ENCODE data around the gene CNTNAP4.

CNTNAP4 gene

DNA sequence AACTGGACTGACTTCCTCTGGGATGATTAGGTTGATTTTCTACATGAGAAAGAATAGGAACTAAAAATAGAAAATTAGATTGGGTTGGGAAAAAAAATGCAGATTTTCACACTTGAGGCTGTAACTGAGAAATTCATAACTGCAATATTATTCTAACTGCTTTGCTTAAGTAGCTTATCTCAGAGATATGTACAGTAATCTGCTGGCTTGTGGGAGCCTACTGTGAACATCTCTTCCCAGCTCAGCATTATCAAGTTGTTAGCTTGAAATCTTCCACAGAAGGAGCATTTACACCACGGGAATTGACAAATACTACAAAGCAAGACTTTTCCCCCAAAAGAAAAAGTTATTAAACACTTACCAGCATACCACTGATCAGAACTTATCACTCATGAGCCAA lies 58.9 kb downstream of the CNTNAP4 start:
- TF ChIP-seq, protein P1, sequence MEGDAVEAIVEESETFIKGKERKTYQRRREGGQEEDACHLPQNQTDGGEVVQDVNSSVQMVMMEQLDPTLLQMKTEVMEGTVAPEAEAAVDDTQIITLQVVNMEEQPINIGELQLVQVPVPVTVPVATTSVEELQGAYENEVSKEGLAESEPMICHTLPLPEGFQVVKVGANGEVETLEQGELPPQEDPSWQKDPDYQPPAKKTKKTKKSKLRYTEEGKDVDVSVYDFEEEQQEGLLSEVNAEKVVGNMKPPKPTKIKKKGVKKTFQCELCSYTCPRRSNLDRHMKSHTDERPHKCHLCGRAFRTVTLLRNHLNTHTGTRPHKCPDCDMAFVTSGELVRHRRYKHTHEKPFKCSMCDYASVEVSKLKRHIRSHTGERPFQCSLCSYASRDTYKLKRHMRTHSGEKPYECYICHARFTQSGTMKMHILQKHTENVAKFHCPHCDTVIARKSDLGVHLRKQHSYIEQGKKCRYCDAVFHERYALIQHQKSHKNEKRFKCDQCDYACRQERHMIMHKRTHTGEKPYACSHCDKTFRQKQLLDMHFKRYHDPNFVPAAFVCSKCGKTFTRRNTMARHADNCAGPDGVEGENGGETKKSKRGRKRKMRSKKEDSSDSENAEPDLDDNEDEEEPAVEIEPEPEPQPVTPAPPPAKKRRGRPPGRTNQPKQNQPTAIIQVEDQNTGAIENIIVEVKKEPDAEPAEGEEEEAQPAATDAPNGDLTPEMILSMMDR (IDR thresholded peaks at IDR 0.05; ENCODE audit: borderline replicate concordance, insufficient read depth, low read depth, low read length), result no peak
- H3K4me3 ChIP-seq (ENCODE audit: low read depth, low read length), result no peak overlapping the region

DNA sequence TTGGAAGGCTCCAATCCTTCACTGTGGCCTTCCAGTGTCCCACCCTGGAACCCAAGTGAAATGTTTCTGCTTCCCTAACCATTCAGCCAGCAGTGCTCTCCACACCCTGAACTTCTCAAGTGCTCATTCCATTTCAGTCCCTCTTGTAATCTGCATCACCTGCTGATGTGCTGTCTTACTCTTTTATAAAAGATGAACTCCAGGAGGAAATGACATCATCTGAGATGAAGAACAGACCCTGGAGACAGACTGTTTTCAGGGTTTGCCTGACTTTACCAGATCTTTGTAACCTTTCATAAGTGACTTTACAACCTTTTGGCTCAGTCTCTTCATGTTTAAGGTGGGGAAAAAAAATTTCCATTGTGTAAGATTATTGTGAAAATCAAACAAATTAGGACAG lies 61.3 kb downstream of the CNTNAP4 start:
- no peak overlapping the region for H3K4me3 ChIP-seq (ENCODE audit: low read depth, low read length)
- TF ChIP-seq, protein P1 (IDR thresholded peaks at IDR 0.05; ENCODE audit: borderline replicate concordance, insufficient read depth, low read depth, low read length), result no peak

DNA sequence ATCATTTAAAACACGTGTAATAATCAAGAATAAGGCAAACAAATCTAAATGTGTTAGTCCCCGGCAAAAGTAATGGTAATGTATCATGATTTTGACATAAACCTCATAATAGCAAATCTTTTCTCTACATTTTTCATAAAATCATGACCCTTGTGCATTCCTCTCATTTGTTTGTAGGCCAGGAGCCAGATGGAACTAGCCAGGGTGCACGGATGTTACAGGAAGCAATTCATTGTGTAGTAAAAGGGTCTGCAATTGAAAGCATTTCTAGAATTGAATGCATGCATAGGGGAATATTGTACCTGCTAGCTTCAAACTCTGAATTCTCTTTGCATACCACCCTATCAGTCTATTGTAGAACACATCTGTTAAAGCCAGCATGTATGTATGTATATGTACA lies 66.6 kb downstream of the CNTNAP4 start:
- H3K4me3 ChIP-seq (ENCODE audit: low read depth, low read length), result no peak overlapping the region
- TF ChIP-seq, protein P1 (IDR thresholded peaks at IDR 0.05; ENCODE audit: borderline replicate concordance, insufficient read depth, low read depth, low read length), result no peak

DNA sequence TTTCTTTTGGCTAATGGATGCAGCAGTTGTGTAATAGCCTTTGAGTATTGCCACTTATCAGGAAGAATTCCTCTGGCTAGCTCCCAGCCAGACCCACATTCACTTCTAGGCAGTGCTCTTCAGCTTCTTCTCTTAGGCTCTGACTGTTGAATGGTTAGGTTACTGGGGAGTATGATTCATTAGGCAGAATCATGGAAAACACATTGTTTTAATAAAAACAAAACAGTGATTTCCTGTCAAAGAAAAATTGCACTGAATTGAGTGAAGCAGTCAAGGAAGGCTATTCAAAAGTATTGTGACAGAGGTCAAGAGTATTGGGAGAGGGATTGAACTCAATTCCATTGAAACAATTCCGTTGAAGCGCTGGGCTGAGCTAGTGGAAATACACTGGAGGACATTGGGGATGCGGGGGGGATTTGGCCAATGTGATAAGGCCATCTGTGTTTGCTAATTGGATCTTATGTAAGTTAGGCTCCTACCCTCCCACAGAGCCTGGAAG lies 68.0 kb downstream of the CNTNAP4 start:
- TF ChIP-seq, protein P1 (IDR thresholded peaks at IDR 0.05; ENCODE audit: borderline replicate concordance, insufficient read depth, low read depth, low read length), result no peak
- no peak overlapping the region for H3K4me3 ChIP-seq (ENCODE audit: low read depth, low read length)

DNA sequence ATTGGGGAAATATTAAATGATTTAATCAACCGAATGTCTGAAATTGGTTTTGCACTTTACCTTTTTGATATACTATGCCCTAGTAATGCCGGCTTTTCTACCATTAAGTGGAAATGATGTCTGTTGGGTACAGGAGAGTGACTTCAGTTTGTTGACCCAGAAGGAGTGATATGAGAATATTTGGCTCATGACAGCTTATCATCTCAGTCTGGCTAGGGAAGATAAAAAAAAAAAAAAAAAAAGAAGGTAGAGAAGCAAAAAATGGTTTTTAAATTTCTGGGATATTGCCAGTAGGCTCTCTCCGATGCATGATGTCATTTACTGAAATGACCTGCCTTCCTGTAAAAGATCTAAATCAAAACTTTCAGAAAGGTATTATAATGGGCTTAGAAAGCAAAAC lies 69.0 kb downstream of the CNTNAP4 start:
- TF ChIP-seq, protein P1 (IDR thresholded peaks at IDR 0.05; ENCODE audit: borderline replicate concordance, insufficient read depth, low read depth, low read length), result no peak
- no peak overlapping the region for H3K4me3 ChIP-seq (ENCODE audit: low read depth, low read length)

DNA sequence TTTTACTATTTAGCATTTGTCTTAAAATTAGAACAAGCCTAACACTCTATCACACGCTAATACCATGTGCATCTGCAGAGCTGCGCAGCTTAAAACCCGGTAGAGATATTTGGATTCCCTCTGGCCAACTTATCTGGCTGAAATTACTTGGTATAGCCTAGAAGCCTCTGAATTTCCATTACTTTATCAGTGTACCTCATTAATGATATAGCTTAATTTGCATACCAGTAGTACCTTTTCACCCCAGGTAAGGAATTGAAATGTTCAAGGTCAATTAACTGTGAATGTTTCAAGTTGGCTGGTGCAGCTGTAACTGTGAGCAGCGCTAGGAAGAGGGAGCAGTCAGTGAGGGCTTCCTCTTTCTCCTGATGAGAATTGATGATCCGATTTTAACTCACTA lies 74.2 kb downstream of the CNTNAP4 start:
- TF ChIP-seq, protein P1 (IDR thresholded peaks at IDR 0.05; ENCODE audit: borderline replicate concordance, insufficient read depth, low read depth, low read length), result no peak
- no peak overlapping the region for H3K4me3 ChIP-seq (ENCODE audit: low read depth, low read length)

DNA sequence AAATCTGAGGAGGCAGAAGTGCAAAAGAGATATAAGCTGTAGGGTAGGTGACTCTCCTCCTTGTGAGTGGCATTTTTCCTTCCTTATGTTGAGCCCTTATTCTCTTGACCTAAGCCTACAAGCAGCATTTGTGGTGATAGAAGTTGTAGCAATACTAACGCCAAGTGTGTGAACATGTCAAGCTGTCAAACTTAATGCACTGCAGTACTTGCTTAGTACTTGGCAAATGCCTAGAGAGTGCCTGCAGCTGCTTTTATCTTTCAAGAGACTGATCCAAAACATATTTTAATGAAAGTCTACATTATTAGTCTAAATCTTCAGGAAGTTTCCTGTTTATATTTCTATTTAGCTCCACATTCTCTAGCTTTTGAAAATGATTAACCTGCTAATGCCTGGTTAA lies 83.2 kb downstream of the CNTNAP4 start:
- TF ChIP-seq, protein P1 (IDR thresholded peaks at IDR 0.05; ENCODE audit: borderline replicate concordance, insufficient read depth, low read depth, low read length), result no peak
- no peak overlapping the region for H3K4me3 ChIP-seq (ENCODE audit: low read depth, low read length)

Data from GM12875 (cell line).